Endothelial cell of umbilical vein (primary cell): ENCODE data around the gene LEMD3. TPM values are rescaled to one million over a fixed set of nuclear protein-coding genes. Genes with fewer than 3 reads are reported as not detected.

ENCODE experiments used
- BruUV-seq: library from RNA; stranded (reverse); fragments of 400-500 nt; replicated peaks from 2 replicates; lab custom pipeline; 2021; lab: Mats Ljungman, UMichigan
- CTCF ChIA-PET: fragments of 300-600, 350-600 bp; sonication (Branson Sonifier 250); formaldehyde crosslinking; loops from one replicate; lab custom pipeline; 2021; ENCODE audit warnings: antibody characterized with exemption, inconsistent platforms; lab: Charles Lee
- POLR2A ChIA-PET: fragments of 300-600, 350-600 bp; sonication (Branson Sonifier 250); formaldehyde crosslinking; loops from one replicate; lab custom pipeline; 2021; ENCODE audit warnings: antibody characterized with exemption, inconsistent platforms; lab: Charles Lee
- DNase-seq: peaks from one replicate; pipeline ENCODE4 v3.0.0-alpha.2; 2011; ENCODE audit warnings: low read depth, low spot score
- FAIRE-seq: peaks from 2 replicates; lab custom pipeline; 2011; peaks lifted over from hg19 to GRCh38; lab: Jason Lieb, UNC
- H2AFZ ChIP-seq: 2 replicates; pipeline ENCODE4 v1.6.0; 2012; ENCODE audit warnings: low read depth, low read length, control low read depth, inconsistent platforms
- H3K27ac ChIP-seq: 2 replicates; pipeline ENCODE4 v1.5.1; 2011; ENCODE audit warnings: low read depth, mild to moderate bottlenecking, control low read depth, low read length, moderate library complexity; ENCODE audit not compliant: insufficient read depth
- H3K27me3 ChIP-seq, 2 experiments: 2 replicates each; pipeline versions ENCODE4 v1.6.0 to v1.6.1; 2011; ENCODE audit warnings: low read length in 2 of 2, mixed read lengths in 1 of 2; ENCODE audit not compliant: control insufficient read depth in 2 of 2, insufficient read depth in 2 of 2
- H3K36me3 ChIP-seq, 2 experiments: 2 replicates in 1 of 2; 3 replicates in 1 of 2; pipeline ENCODE4 v1.5.1; 2011; ENCODE audit warnings: low read length in 2 of 2, mild to moderate bottlenecking in 1 of 2, moderate library complexity in 1 of 2; ENCODE audit not compliant: control insufficient read depth in 2 of 2, insufficient read depth in 2 of 2; ENCODE audit errors: extremely low read depth in 1 of 2
- H3K4me1 ChIP-seq: 3 replicates; pipeline ENCODE4 v1.5.1; 2011; ENCODE audit warnings: mild to moderate bottlenecking, low read length; ENCODE audit not compliant: control insufficient read depth, insufficient read depth; ENCODE audit errors: extremely low read depth
- H3K4me2 ChIP-seq: 2 replicates; pipeline ENCODE4 v1.6.1; 2011; ENCODE audit warnings: low read length, control low read depth, mixed read lengths; ENCODE audit not compliant: insufficient read depth
- H3K4me3 ChIP-seq, 3 experiments: fragments of 200-600 bp in 1 of 3; sonication (generic), shearing (Covaris generic) in 1 of 3; replicated peaks in 1 of 3; 2 replicates each; pipeline ENCODE4 v1.5.1; 2011 to 2016; ENCODE audit warnings: control low read depth in 3 of 3, low read length in 3 of 3, mild to moderate bottlenecking in 2 of 3, inconsistent platforms in 1 of 3, low read depth in 1 of 3, moderate library complexity in 1 of 3; ENCODE audit not compliant: insufficient read depth in 1 of 3
- H3K79me2 ChIP-seq: 2 replicates; pipeline ENCODE4 v1.6.0; 2012; ENCODE audit warnings: low read length, inconsistent platforms; ENCODE audit not compliant: control insufficient read depth, insufficient read depth
- H3K9ac ChIP-seq: replicated peaks from 2 replicates; pipeline ENCODE3; 2011; ENCODE audit warnings: low read length, control low read depth; ENCODE audit not compliant: insufficient read depth; ENCODE audit errors: extremely low read depth
- H3K9me1 ChIP-seq: replicated peaks from 3 replicates; pipeline ENCODE4 v1.6.0; 2011; ENCODE audit warnings: mild to moderate bottlenecking, low read length; ENCODE audit not compliant: control insufficient read depth, insufficient read depth; ENCODE audit errors: extremely low read depth
- H3K9me3 ChIP-seq: replicated peaks from 2 replicates; pipeline ENCODE4 v1.5.1; 2012; ENCODE audit warnings: low read length, inconsistent platforms; ENCODE audit not compliant: control insufficient read depth, insufficient read depth
- H4K20me1 ChIP-seq: replicated peaks from 2 replicates; pipeline ENCODE3; 2011; ENCODE audit warnings: mild to moderate bottlenecking, low read length; ENCODE audit not compliant: control insufficient read depth, insufficient read depth; ENCODE audit errors: extremely low read depth
- CTCF ChIP-seq, 2 donors: IDR thresholded peaks; 1 replicate in 1 of 2; 2 replicates in 1 of 2; pipeline ENCODE4 v1.5.1; 2011; ENCODE audit warnings: low read length in 2 of 2, mild to moderate bottlenecking in 2 of 2, moderate library complexity in 2 of 2, control low read depth in 1 of 2, inconsistent platforms in 1 of 2, low read depth in 1 of 2; ENCODE audit not compliant: insufficient read depth in 1 of 2; ENCODE audit errors: extremely low read depth in 1 of 2
- EZH2 ChIP-seq: IDR thresholded peaks from 2 replicates; pipeline ENCODE4 v1.6.1; 2012; ENCODE audit warnings: borderline replicate concordance, low read depth, mild to moderate bottlenecking, moderate library complexity, low read length, inconsistent platforms; ENCODE audit not compliant: severe bottlenecking
- FOS ChIP-seq: IDR thresholded peaks from 2 replicates; pipeline ENCODE4 v1.6.1; 2011; ENCODE audit warnings: mild to moderate bottlenecking, low read length, moderate library complexity, borderline replicate concordance; ENCODE audit not compliant: insufficient read depth
- GATA2 ChIP-seq: IDR thresholded peaks from 2 replicates; pipeline ENCODE4 v1.7.0; 2011; ENCODE audit warnings: low read depth, mild to moderate bottlenecking, moderate library complexity, mixed read lengths, low read length; ENCODE audit not compliant: insufficient read length, insufficient read depth
- JUN ChIP-seq: IDR thresholded peaks from 2 replicates; pipeline ENCODE4 v1.6.1; 2011; ENCODE audit warnings: borderline replicate concordance, low read depth; ENCODE audit not compliant: insufficient read length, insufficient read depth
- MYC ChIP-seq: IDR thresholded peaks from one replicate; pipeline ENCODE4 v1.6.1; 2011; ENCODE audit warnings: mild to moderate bottlenecking, low read depth, low read length
- POLR2A ChIP-seq: IDR thresholded peaks from 2 replicates; pipeline ENCODE4 v1.6.1; 2012; ENCODE audit warnings: low read depth, mild to moderate bottlenecking, control low read depth, low read length
- POLR2AphosphoS5 ChIP-seq: IDR thresholded peaks from 2 replicates; pipeline ENCODE4 v1.6.1; 2012; ENCODE audit warnings: low read depth, mild to moderate bottlenecking, control low read depth, low read length, moderate library complexity; ENCODE audit not compliant: insufficient read depth
- dilution Hi-C: fragments of 300-500 bp; cut with MboI; formaldehyde crosslinking; loops from one replicate; pipeline ENCODE4 v1.15.0; 2019; ENCODE audit warnings: low sequenced_read_pairs; ENCODE audit not compliant: extremely low pct_ligation_motif_present
- intact Hi-C: fragments of 100-400 bp; cut with micrococcal nuclease; formaldehyde crosslinking; loops from one replicate; pipeline ENCODE4 v1.10.0; 2022
- polyA plus RNA-seq, 4 experiments: library from polyadenylated mRNA; depleted of rRNA in 3 of 4; stranded (reverse) in 3 of 4; unstranded in 1 of 4; fragments of >200 nt; gene quantifications; 2 replicates each; pipeline versions ENCODE4 v1.2.1 to v1.2.3, GENCODE V29; 2011 to 2012; ENCODE audit warnings: missing spikeins in 1 of 4
- total RNA-seq: library from RNA; stranded (reverse); gene quantifications from 2 replicates; pipeline ENCODE4 v1.2.3, GENCODE V29; 2021
- TF ChIP-seq, protein P1 (sequence below): IDR thresholded peaks from 2 replicates; pipeline ENCODE4 v1.6.1; 2011; ENCODE audit not compliant: insufficient read depth, insufficient read length

LEMD3 gene
- total and polyA plus RNA-seq, 2 donors (not counting 3 experiments of a cell fraction or from before 2014, with no cell fraction given), result 7.4 to 24.2 TPM

DNA sequence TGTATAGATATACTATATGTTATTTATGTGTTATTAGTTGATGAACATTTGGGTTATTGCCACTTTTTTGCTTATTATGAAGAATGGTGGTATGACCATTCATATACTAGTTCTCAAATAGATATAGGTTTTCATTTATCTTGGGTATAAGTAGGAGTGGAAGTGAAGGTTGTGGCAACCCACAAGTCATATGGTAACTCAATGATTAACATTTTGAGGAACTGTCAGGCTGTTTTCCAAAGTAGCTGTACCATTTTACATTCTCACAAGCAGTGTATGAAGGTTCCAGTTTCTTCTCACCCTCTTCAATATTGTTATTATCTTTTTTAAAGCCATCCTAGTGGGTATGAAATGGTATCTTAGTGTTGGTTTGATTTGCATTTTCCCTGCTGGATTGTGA, 90.1 kb downstream of the LEMD3 start:
- no peak for FAIRE-seq

DNA sequence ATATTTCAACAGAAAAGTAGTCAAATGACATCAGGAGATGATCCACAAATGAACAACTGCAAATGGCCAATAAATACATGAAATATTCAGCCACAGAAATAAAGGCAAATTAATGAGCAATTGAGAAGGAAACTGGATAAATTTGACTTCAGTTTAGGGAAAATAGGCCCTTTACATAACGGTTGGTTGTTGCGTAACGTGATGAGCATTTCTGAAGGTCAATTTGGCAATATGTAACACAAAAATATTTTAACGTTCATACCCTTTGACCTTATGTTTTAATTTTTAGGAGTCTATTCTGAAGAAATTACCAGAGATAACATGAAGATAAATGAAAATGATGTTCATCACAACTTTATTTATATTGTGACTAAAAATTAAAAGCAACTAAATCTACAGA, 94.4 kb downstream of the LEMD3 start:
- dilution Hi-C loops, result no loop called here
- H3K4me1 ChIP-seq, result peaks cover 9% of the 10 kb centered on the region
- intact Hi-C loops, result no loop called here
- no peaks in the 10 kb centered on the region for H3K79me2 ChIP-seq
- no peak overlapping the region for H3K9ac ChIP-seq
- no peaks in the 10 kb centered on the region for H3K36me3 ChIP-seq
- TF ChIP-seq GATA2 (no peak), POLR2AphosphoS5 (no peak), MYC (no peak), EZH2 (no peak), JUN (no peak), FOS (no peak), CTCF (IDR thresholded peaks at IDR 0.05; ENCODE audit: extremely low read depth in 1 of 2, insufficient read depth in 1 of 2, low read depth in 1 of 2, low read length in 2 of 2) (no peak), POLR2A (no peak)
- TF ChIP-seq, protein P1, sequence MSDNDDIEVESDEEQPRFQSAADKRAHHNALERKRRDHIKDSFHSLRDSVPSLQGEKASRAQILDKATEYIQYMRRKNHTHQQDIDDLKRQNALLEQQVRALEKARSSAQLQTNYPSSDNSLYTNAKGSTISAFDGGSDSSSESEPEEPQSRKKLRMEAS, result no peak
- H3K4me3 ChIP-seq, result no peak overlapping the region
- H3K27me3 ChIP-seq, result no peaks in the 10 kb centered on the region
- BruUV-seq, result no TSS peak
- no peaks in the 10 kb centered on the region for H3K9me3 ChIP-seq
- ChIA-PET CTCF (no interaction called here), POLR2A (no interaction called here)
- no peak for FAIRE-seq
- DNase-seq, result no peak
- H4K20me1 ChIP-seq, result no peaks in the 10 kb centered on the region
- H3K27ac ChIP-seq, result no peak overlapping the region
- no peak overlapping the region for H3K4me2 ChIP-seq
- H2AFZ ChIP-seq, result no peak overlapping the region
- no peaks in the 10 kb centered on the region for H3K9me1 ChIP-seq

More for the DNA sequence above, 90.1 kb downstream of the LEMD3 start:
- no peaks in the 10 kb centered on the region for H3K4me1 ChIP-seq
- intact Hi-C loops (no loop called here), dilution Hi-C loops (no loop called here)
- no peaks in the 10 kb centered on the region for H3K79me2 ChIP-seq
- H4K20me1 ChIP-seq, result no peaks in the 10 kb centered on the region
- H3K27me3 ChIP-seq, result no peaks in the 10 kb centered on the region
- ChIA-PET CTCF (interaction anchor here (1.6 to 1.8 kb wide), 2 partner anchors 23 to 27 kb away, joined by 4 to 6 read pairs; no protein-coding TSS in a partner anchor), POLR2A (no interaction called here)
- H3K9me3 ChIP-seq, result no peaks in the 10 kb centered on the region
- H3K4me3 ChIP-seq, result no peak overlapping the region
- no peak overlapping the region for H3K4me2 ChIP-seq
- DNase-seq, result no peak
- BruUV-seq, result no TSS peak
- H2AFZ ChIP-seq, result no peak overlapping the region
- no peak overlapping the region for H3K9ac ChIP-seq
- no peaks in the 10 kb centered on the region for H3K36me3 ChIP-seq
- TF ChIP-seq, protein P1, result no peak
- no peak for TF ChIP-seq POLR2AphosphoS5
- H3K9me1 ChIP-seq, result no peaks in the 10 kb centered on the region
- no peak overlapping the region for H3K27ac ChIP-seq
